Measurements from ENCODE around the gene SPATA2. TPM values are rescaled to one million over a fixed set of nuclear protein-coding genes. Genes with fewer than 3 reads are reported as not detected.

SPATA2 gene
- total RNA-seq, 1 experiment from 2014 or later: 8.3 TPM

DNA sequence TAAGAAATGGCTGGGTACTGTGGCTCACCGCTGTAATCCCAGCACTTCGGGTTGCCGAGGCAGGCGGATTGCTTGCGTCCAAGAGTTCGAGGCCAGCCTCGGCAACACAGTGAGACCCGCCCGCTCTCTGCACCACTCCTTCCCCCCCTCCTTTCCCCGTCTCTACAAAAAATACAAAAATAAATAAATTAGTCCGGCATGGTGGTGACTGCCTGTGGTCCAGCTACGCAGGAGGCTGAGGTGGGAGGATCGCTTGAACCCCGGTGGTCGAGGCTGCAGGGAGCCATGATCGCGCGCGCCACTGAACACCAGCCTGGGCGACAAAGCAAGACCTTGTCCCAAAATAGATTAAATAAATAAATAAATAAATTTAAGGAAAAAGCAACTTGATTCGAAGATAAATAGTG, 20.4 kb upstream of the SPATA2 start:
- DNase-seq (ENCODE audit: low read depth): no peak

DNA sequence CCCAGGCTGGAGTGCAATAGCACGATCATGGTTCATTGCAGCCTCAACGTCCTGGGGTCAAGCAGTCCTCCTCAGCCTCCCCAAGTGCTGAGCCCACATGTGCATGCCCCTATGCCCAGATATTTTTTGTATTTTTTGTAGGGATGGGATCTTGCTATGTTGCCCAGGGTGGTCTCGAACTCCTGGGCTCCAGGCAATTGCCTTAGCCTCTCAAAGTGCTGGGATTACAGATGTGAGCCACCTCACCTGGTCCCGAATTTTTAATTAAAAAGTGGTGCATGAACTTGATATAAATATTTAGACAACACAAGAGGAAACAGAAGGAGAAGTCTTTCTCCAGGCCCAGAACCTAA, 13.8 kb upstream of the SPATA2 start:
- DNase-seq (ENCODE audit: low read depth): no peak

DNA sequence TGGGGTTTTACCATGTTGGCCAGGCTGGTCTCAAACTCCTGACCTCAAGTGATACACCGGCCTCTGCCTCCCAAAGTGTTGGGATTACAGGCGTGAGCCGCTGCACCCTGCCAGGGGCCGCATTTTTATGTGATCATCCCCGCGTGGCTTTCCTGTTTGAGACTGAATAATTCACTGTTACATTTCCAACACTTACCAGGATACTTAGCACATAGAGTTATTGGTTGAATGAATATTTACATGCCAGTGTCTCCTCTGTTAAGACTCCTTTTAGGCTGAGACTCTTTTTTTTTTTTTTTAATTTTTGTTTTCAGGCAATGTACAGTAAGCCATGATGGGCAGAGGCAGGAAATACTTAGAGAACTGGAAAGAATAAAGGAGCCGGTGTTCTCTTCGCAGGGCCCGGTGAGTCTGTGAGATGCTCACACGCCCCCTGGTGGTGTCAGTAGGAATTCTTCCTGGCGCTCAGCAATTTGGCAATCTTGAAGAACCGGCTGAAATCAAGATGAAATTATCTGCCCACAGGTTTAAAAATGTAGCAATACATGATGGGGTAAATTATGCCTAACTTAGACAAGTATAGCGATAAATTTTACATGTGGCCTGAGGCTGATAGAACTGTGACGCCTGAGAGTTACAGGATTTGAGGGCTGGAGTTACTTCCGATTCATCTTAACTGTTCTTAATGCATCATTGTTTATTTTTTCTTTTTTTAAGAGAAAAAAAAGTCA, 13.2 kb upstream of the SPATA2 start:
- DNase-seq (ENCODE audit: low read depth): peak; percentile 92

DNA sequence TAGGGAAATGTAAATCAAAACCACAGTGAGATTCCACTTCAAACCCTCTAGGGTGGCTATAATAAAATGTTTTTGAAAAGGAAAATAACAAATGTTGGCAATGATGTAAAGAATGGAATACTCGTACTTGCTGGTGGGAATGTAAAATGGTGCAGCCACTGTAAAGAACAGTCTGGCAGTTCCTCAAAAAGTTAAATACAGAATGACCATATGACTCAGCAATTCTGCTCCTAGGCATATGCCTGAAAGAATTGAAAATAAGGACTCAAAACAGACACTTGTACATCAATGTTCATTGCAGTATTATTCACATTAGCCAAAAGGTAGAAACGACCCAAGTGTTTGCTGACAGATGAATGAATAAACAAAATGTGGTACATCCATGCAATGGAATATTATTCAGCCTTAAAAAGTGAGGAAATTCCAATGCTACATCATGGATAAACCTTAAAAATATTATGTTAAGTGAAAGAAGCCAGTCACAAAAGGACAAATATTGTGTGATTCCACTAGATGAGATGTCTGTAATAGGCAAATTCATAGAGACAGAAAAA, 10.6 kb upstream of the SPATA2 start:
- no peak for DNase-seq (ENCODE audit: low read depth)

DNA sequence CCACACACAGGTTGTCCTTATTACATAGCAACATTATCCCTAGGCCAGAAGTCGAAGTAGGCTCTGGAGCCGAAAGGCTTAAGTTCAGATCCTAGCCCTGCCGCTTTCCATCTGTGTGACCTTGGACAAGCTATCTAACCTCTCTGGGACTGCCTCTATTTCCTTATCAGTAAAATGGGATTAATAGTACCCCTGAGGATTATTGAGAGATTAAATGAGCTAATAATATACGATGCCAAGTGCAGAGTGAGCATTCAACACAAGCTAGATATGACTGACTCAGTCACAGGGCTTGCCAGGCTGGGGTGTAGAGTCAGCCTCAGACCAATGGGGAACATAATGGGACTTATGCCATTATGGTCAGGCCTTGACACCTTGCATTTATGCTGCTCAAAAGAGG, 8.9 kb upstream of the SPATA2 start:
- no peak for DNase-seq (ENCODE audit: low read depth)

DNA sequence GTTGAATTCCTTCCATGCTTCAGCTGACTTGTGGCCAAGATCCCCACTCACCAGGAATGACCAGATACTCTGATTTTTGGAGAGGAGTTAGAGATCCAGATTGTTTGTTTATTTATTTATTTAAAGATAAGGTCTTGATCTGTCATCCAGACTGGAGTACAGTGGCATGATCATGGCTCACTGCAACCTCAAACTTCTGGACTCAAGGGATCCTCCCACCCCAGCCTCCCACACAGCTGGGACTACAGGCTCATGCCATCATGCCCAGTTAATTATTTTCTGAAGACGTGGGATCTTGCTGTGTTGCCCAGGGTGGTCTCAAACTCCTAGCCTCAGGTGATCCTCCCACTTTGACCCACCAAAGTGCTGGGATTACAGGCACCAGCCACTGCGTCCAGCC, 4.1 kb upstream of the SPATA2 start:
- no peak for DNase-seq (ENCODE audit: low read depth)

DNA sequence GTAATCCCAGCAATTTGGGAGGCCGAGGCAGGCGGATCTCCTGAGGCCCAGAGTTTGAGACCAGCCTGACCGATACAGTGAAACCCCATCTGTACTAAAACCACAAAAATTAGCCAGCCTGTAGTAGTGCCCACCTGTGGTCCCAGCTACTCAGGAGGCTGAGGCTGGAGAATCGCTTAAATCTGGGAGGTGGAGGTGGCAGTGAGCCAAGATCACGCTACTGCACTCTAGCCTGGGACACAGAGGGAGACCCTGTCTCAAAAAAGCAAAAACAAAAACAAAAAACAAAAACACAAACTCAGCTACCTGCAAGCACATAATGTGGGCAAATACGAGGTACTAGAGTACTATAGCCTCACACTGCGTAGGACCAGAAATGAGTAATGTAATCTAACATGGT, 3.7 kb upstream of the SPATA2 start:
- DNase-seq (ENCODE audit: low read depth): no peak

DNA sequence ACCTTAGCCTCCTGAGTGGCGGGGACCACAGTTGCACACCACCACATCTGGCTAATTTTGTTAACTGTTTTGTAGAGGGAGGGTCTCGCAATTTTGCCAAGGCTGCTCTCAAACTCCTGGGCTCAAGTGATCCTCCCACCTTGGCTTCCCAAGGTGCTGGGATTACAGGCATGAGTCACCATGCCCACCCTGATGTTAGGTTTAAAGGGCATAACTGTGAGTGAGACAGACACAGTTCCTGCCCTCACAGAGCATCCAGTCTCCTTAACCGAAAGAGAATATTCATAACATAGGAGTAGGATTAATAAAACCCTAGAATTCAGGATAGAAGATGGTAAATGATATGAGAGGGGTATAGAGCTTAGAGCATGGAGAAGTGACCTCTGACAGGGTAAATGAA, 3.1 kb upstream of the SPATA2 start:
- no peak for DNase-seq (ENCODE audit: low read depth)

DNA sequence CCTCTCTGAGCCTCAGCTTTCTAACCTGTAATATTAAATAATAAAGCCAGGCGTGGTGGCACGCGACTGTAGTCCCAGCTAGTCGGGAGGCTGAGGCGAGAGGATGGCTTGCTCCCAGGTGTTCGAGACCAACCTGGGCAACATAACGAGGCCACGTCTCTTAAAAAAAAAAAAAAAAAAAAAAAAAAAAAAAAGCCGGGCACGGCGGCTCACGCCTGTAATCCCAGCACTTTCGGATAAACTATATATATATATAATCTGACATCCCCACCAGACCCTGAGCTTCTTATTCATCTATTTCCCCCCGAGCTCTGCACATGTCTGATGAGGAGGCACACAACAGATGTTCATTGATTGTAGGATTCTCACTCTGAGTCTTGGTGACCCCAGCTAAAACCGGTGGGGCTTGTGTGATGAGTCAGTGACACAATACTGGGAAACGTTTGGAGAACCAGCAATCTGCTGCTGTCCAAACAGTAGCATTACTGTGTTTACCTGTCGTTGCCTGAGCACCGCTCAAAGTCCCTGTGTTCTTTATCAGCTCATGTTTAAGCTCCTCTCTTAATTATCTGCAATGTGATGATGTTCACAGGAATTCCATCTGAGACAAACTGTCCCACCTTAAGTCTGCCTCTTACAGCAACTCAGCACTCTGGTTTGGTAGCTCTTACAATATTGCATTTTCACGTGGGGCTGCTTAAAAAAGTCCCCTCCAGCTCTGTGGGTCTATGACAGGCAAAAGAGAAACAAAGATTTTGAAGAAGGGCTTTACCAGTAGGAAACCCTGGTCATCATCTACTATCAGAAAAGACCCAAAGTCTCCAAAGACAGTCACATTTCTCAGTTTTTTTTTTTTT, 1.0 kb upstream of the SPATA2 start:
- peak; percentile 87 for DNase-seq (ENCODE audit: low read depth)

DNA sequence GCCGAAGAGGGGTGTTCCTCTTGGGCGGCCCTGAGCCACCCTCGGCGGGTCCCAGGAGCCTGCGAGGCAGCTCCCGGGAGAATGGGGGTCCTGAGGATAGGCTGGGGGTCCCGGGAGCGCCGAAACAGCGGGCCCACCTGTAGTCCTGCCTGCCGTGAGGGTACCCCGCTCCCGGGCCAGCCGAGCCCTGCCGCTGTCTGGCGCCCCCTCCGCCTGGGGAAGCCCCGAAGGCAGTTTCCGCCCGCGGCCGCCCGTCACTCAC, 280 bp downstream of the SPATA2 start:
- DNase-seq (ENCODE audit: low read depth): no peak

DNA sequence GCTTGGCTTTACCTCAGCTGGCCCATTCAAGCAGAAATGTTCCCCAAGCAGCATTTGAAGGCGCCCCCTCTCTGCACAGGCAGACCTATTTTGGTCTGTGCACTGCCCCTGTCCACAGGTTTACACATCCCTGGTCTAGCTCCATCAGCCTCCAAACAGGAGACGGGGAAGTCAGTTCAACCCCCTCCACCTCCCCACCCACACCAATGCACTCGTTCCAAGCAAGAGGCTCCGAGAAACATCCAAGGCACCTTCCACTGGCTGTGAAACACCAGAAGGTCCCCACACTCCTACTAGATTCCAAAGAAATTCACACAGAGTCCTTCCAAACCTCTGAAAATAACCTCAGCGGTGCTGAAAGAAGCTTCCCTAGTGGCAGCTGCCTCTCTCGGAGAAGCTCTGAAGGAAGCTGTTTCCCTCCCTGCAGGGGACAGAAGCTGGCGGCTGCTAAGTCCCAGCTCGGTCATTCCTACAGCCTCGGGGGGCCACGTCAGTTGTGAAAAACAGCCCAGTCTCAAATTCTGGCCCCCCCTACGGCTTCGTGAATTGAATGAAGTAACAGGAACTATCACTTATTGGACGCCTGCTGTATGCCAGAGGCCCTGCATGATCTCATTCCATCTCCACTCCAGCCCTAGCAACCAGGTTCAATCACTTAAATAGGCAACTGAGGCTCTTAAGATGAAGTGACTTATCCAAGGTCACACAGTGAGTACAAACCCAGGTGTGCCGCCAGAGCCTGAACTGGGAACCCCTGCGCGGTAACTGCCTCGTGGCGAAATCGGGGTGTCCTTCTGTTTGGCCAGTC, 815 bp downstream of the SPATA2 start:
- DNase-seq (ENCODE audit: low read depth): peak; percentile 46

DNA sequence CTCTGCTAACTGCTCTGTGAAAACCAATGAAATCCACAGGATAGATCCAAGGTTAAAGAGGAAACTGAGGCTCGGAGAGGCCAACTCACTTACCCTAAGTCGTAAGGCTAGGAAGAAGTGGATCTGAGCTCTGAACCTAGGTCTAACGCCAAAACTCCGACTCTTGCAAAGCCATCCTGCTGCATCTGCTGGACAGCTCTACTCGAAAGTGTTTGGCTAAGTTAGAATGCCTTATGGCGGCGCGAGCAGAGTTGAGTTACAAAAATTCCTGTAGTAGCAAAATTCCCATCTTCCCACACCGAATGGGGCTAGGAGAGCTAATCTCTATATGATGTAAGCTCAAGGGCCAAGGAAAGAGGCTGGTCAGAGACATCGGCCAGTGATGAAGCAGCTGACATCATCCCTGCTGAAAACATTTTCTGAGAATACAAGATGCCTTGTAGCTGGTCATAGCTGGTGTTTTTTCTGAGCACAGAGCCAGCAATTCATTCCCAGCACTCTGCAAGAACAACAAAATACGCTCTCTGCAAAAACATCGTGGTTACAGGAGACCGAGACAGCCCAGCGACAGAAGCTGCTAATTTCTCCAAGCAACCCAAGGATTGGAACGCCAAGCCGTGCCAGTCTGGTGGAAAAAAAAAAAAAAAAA, 1.8 kb downstream of the SPATA2 start:
- DNase-seq (ENCODE audit: low read depth): no peak

DNA sequence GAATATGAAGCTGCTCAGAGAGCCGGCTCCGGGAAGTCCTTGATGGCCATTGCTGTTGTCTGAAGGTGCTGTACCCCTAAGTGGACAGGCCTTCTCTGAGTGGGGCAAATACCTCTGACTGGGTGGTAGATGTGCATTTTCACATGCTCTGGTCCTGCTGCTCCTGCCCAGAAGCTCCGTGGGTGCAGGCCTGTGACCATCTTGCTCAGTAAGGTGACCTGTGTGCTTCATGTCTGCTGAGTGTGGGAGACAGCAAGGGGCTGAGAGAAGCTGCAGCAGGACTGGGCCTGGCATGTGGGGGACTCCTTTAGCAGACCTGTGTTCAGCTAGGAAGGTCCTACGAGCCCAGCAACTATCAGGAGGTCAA, 5.0 kb downstream of the SPATA2 start:
- DNase-seq (ENCODE audit: low read depth): no peak

DNA sequence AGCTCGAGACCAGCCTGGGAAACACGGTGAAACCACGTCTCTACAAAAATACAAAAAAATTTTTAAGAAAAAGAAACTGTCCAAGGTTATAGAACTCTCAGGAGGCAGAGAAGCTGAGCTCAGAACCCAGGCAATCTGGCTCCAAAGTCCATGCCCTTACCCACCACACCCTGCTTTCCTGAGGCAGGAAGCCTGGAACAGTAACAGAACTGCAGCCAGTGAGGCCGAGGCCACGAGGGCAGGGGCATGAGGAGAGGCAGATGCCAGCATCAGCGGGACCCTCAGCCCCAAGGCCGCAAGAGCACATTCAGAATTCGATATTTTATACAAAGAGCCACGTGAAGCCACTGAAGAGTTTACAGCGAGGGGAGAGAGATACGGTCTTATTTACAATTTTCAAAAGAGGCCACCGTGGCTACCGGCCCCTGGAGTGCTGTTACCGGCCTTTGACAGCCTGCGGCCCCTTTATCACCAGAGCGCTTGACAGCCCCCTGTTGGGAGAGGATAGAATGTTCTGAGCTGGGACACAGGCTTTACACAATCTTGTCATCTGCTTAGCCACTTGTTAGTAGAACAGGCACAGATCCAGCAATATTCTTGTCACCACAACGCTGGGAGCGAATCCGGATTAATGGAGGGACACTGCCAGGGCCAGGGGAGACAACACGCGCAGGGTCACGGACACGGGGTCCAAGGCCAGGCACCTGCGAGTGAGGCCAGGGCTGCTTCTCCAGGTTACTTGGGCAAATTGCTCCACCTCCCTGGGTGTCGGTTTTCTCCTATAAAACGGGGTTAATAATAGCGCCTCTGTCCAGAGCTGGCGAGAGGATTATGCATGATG, 5.6 kb downstream of the SPATA2 start:
- no peak for DNase-seq (ENCODE audit: low read depth)

DNA sequence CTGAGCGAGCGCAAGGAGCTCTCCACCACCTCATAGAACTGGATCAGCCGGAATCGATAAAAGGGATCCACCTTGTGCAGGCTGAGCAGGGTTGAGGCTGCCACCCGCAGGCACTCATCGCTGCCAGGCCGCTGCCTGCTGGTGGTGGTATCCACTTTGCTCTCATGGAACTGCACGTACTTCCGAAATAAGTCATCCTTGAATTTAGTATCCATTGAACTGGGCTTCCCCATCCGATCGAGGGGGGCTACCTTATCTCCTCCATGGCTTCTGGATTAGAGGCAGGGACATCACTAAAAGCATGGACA, 7.1 kb downstream of the SPATA2 start:
- DNase-seq (ENCODE audit: low read depth): no peak

DNA sequence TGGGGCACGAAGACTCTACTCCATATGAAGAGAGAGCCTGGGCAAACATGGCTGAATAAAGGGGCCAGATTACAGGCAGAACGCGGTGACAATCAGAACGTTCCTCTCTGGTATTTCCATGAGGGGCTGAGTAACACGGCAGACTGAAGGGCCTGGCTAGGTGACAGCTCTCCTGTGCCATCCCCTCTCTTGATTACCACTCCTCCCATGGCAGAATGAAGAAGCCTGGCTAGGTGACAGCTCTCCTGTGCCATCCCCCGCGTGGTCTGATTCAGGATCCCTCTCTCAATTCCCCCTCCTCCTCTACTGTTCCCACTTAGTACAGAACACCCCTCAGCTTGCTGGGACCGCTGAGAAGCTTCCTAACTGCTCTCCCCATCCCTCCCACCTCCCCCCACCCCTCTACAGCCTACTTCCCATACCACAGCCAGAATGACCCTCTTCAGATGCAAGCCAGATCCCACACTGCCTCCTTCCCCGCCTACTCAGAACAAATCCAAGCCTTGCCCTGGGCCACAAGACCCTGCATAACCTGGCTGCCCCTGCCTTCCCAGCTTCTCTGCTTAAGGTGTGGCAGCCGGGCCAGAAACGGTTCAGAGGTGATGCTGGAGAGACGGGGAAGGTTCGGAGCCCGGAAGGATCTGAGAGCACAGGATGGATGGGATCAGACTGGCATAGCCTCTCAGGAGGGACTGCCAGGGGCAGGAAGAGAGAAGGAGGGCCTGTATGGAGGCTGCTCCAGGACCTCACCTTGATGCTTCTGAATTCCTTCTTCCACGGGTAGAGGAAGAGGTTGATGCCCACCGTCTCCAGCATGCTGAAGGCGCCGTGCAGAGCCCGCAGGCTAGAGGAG, 7.7 kb downstream of the SPATA2 start:
- DNase-seq (ENCODE audit: low read depth): no peak

DNA sequence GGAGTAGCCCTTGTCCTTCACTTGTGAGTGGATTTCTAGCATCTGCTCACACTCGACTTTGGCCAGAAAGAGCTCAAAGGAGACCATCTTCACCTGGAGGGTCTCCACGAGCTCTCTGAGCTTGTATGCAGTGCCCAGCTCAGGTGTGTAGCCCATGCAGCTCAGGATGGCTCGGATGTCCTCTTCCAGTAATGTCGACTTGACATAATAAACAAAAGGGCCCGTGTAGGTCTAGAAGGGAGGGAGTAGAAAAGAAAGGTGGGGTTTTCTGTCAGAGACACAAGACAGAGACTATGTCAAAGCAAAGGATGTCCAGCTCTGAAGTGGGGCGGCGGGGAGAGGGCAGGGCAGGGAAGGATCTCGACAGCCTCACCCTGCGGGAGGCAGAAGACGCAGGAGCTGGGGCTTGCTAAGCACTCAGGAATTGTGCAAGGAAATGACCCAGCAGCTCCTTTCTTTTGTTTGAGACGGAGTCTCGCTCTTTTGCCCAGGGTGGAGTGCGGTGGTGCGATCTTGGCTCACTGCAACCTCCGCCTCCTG, 8.6 kb downstream of the SPATA2 start:
- DNase-seq (ENCODE audit: low read depth): no peak

DNA sequence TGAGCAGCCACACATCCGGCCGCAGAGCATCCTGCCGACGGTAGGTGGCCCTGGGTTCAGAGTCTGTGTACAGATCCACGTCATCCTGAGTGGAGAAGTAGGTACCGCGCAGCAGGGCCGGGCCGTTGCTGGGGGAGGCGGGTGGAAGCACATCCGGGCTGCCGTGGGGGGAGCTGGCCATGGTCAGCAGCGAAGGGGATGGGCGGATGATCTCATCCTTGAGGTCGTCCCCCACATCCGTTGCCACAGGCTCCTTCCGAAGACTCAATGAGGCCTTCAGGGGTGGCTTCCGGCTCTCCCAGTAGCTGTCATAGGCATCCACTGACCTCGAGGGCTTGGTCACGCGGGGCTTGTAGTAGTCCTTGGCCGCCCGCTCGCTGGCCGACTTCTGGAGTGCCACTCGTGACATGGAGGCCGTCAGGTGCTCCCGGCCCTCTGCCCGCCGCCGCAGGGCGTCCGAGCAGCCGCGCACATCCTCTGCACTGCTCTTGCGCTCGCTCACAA, 9.2 kb downstream of the SPATA2 start:
- no peak for DNase-seq (ENCODE audit: low read depth)

DNA sequence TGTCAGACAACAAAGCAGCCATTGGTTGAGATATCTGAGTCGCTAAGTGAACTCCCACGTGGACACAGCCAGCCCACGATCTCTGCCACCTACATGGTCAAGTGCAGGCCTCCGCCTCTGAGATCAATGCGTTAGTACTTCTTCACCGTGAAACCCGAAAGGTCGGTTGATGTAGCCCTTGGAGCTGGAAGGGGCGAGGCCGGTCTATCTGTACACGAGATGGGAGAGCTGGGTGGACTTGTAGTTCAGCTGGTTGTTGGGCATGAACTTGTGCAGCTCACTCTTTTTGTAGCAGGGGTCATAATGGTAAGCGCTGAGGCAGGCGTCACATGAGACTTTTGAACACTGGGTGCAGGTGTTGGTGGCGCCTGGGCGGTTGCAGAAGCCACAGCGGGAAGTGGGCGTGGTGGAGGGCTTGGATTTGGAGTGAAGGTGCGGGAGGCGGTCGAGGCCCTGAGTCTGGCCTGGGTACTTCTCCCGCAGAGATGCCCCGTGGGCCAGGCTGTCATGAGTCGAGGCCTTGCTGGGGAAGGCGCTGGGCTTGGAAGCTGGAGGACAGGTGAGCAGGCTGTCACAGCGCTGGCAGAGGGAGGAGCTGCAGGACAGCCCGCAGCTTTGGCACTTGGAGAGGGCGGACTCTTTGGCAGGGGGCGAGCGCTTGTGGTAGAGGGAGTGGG, 9.8 kb downstream of the SPATA2 start:
- no peak for DNase-seq (ENCODE audit: low read depth)
